HG03432 (cell line): ENCODE data around the gene RASL10A.

Experiments
- ATAC-seq: cut with Tn5 transposase; IDR thresholded peaks from one replicate; pipeline ENCODE4 v1.9.1; 2021; ENCODE audit warnings: mild to moderate bottlenecking, moderate library complexity; ENCODE audit not compliant: unreplicated experiment

The RASL10A gene

GRCh38 chr22:29323641-29324040 is 8.1 kb upstream of the RASL10A start:
- ATAC-seq, result no peak

DNA sequence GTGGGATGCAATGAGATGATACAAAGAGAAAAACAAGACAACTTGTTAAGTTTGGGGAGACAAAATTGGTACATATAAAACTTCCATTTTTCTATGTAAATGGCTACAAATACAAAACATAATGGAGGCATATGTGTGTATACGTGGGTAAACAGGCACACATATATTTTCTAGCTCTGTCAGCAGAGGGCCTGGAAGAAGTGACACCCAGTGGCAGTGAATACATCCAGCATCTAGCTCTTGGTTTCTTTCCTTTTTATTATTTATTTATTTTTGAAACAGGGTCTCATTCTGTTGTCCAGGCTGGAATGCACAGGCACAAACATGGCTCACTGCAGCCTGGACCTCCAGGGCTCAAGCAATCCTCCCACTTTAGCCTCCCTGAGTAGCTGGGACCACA is 5.0 kb upstream of the RASL10A start:
- no peak for ATAC-seq

DNA sequence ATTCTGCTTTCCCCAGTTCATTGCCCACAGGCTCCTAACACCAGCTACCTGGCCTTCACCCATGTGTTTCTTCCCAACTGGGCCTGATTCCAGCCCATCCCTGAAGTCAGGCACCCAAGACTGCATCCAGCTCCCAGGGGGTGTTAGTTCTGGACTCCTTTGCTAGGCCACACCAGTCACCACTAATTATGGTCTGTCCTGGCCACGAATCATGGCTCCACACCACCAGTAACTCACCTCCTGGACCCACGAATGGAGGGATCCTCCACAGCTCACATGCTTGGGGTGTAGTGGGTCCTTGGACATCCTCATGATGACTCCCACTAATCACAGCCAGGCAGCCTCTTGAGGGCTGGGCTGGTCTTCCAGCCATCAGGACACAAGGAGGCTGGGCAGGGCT is 3.6 kb upstream of the RASL10A start:
- ATAC-seq, result no peak

DNA sequence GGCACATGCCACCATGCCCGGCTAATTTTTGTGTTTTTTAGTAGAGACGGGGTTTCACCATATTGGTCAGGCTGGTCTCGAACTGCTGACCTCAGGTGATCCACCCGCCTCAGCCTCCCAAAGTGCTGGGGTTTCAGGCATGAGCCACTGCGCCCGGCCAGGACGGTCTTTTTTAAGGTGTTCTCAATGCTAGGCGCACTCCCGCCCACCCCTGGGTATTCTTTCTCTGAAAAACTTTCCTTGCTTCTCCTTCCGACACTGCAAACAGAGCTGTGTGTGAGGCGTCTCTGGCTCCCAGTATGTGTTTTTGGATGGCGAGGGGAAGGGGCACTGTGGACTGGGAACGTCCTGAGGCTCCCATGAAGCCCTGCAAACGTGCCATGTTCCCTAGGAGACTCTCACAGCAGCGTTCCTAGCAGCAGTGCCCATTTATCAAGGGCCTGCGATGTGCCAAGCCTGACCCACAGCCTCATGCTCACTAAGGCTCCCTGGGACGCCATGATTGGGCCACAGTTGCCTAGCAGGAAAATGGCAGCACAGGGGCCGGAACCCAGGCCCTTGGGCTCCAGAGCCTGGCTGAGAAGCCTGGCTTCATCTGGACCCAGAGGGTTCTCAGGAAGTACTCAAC is 2.4 kb upstream of the RASL10A start:
- no peak for ATAC-seq

- no peak for ATAC-seq
These were observed 788 bp upstream of the RASL10A start for GRCh38 chr22:29316141-29316828.

- ATAC-seq, result no peak
These were observed 786 bp downstream of the RASL10A start for GRCh38 chr22:29314537-29315285.

GRCh38 chr22:29313576-29314466 is 1.7 kb downstream of the RASL10A start:
- no peak for ATAC-seq

- ATAC-seq, result no peak
These were observed 2.3 kb downstream of the RASL10A start for GRCh38 chr22:29313126-29313575.

DNA sequence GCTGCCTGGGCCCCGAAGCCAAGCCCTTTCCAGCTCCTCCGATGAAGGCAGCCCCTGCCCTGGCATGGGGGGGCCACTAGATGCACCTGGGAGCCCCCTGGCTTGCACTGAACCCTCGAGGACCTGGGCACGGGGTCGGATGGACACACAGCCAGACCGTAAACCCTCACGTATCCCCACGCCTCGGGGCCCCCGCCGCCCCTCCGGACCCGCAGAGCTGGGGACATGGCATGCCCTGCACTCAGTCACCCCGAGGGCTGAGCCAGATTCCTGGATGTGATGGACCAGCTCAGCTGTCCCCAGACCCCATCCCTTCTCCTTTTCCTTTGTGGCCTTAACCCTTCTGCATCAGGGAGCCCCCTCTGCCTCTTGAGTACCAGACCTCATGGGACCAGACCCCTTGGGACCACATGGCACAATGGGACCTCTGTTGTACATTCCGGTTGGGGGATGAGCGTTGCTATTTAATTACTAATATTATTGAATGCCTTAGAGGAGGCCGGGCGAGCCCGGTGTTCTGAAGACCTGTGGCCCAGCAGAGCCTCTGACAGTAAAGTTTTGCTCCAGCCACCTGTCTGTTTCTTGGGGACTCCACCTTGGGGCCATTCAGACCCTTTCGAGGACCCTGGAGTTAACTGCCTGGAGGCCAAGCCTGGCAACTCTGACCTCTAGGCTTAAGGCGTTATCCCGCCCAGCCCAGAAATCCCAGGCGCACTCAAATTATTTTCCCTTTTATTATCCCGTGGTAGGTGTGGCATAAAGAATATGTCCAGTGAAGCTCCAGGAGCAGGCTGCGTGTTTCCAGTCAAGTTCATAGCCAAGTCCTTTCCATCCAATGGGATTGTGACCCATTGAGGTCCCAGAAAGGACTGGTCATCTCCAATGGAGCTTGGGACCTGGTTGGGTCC is 3.0 kb downstream of the RASL10A start:
- no peak for ATAC-seq

- no peak for ATAC-seq
These were observed 3.9 kb downstream of the RASL10A start for GRCh38 chr22:29311464-29312217.

- ATAC-seq, result no peak
These were observed 4.6 kb downstream of the RASL10A start for GRCh38 chr22:29310863-29311339.

GRCh38 chr22:29310065-29310862 is 5.2 kb downstream of the RASL10A start:
- ATAC-seq, result no peak

- no peak for ATAC-seq
These were observed 6.0 kb downstream of the RASL10A start for GRCh38 chr22:29309332-29310064.

DNA sequence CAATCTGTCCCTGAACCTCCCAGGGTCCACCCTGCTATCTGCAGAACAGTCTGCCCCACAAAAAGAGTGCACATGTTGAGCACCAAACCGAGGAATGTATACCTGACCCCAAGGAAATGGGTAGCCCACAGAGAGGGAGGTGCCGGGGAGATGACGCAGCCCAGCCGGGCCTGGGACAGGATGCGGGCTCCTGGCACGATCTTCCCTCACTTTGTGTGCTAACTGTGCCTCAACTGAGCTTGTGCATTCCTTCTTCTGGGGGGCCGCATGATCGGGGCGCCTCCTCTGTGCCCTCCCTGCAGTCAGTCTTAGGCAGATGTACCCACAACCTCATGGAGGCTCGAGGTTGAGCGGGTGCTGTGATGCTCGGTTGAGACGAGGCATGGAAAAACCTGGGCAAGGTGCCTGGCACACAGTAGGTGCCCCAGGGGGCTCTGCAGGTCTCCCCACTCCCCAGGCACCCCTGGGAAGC is 6.7 kb downstream of the RASL10A start:
- no peak for ATAC-seq

- ATAC-seq, result no peak
These were observed 7.2 kb downstream of the RASL10A start for GRCh38 chr22:29308148-29308790.

- ATAC-seq, result no peak
These were observed 7.8 kb downstream of the RASL10A start for GRCh38 chr22:29307596-29308147.
